Mucosa of rectum (tissue), 2 donors: ENCODE measurements around the gene OLIG3.

ENCODE experiments used
- H3K27ac ChIP-seq, 2 donors: one replicate each; pipeline ENCODE4 v1.7.0; 2013; ENCODE audit warnings: inconsistent platforms in 2 of 2, low read depth in 2 of 2, low read length in 2 of 2
- H3K27me3 ChIP-seq, 2 donors: one replicate each; pipeline ENCODE4 v1.7.0; 2013; ENCODE audit warnings: low read length in 2 of 2; ENCODE audit not compliant: control insufficient read depth in 2 of 2, insufficient read depth in 2 of 2
- H3K36me3 ChIP-seq, 2 donors: one replicate each; pipeline ENCODE4 v1.7.0; 2013; ENCODE audit warnings: low read length in 2 of 2; ENCODE audit not compliant: control insufficient read depth in 2 of 2, insufficient read depth in 2 of 2
- H3K4me1 ChIP-seq, 2 donors: one replicate each; pipeline ENCODE4 v1.7.0; 2013; ENCODE audit warnings: low read length in 2 of 2, mild to moderate bottlenecking in 1 of 2; ENCODE audit not compliant: control insufficient read depth in 2 of 2, insufficient read depth in 2 of 2
- H3K4me3 ChIP-seq, 2 donors: one replicate each; pipeline ENCODE4 v1.7.0; 2013; ENCODE audit warnings: low read length in 2 of 2
- H3K9ac ChIP-seq, 2 donors: one replicate each; pipeline ENCODE4 v1.7.0; 2013; ENCODE audit warnings: low read length in 2 of 2, low read depth in 1 of 2, mild to moderate bottlenecking in 1 of 2
- H3K9me3 ChIP-seq, 2 donors: one replicate each; pipeline ENCODE4 v1.7.0; 2013; ENCODE audit warnings: low read length in 2 of 2; ENCODE audit not compliant: control insufficient read depth in 2 of 2
- donor health status: healthy.
- donor health status: Normal muscosa, but diverticular disease.

OLIG3 gene

DNA sequence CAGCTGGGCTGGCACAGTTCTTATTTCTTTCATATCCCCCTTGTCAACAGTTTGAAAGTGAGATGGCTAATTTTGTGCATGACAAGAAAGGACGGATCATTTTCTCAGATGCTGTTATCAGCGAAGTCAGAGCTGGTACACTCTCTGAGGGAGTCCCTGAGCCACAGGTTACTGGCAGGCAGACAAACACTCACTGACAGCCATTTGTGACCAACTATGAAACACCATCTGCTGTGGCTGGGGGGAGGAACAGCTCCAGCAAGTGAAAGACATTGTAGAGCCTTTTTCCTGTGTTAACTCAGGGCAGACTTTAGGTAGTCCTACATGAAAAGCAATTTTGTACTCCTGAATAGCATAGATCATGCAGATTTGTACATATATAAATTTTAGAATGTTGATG, 22.2 kb downstream of the OLIG3 start:
- no peaks in the 10 kb centered on the region for H3K9me3 ChIP-seq
- H3K9ac ChIP-seq, result no peak overlapping the region
- H3K4me3 ChIP-seq, result no peak overlapping the region
- H3K27ac ChIP-seq, result no peak overlapping the region
- H3K36me3 ChIP-seq, result no peaks in the 10 kb centered on the region
- no peaks in the 10 kb centered on the region for H3K4me1 ChIP-seq
- peaks cover 4 to 5% of the 10 kb centered on the region in 2 donors for H3K27me3 ChIP-seq

DNA sequence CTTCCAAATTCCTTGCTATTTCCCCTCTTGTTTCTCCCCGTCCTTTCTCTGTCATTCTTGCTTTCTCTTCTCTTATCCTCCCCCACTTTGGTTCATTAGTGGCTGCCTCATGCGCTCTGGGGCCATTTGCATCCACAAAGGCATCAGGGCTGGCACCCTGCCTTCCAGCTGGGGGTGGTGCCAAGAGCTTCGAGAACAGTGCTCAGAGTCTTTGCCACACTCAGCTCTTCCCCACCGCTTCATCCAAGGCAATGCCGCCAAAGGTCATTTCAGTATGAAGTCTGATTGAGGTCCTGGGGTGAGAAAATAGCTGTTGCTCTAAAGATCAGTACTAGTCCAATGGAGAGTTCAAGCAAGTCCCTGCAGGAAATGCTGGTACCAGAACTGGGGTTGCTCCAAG, 22.7 kb downstream of the OLIG3 start:
- Histone ChIP-seq H3K4me3 (no peak overlapping the region), H3K4me1 (no peaks in the 10 kb centered on the region), H3K9ac (no peak overlapping the region), H3K36me3 (no peaks in the 10 kb centered on the region), H3K27ac (no peak overlapping the region), H3K9me3 (no peaks in the 10 kb centered on the region), H3K27me3 (peaks cover 4 to 6% of the 10 kb centered on the region in 2 donors)

DNA sequence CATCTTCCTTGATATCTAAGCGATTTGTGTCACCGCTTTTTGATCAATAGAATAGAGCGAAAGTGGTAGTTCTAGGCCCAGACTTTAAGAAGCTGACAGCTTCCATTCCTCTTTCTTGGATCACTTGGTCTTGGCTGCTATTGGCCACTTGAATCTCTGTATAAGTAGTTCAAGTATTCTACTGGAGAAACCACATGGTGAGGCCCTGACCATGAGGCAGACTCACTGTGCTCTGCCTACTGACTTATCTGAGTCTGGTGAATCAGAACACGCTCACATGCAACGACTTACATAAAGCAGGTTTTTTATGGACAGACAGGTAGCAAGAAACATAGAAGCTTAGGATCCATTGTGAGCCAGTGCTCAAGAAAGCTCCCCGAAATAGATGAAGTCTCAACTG, 27.0 kb downstream of the OLIG3 start:
- Histone ChIP-seq H3K4me3 (no peak overlapping the region), H3K4me1 (no peaks in the 10 kb centered on the region), H3K36me3 (no peaks in the 10 kb centered on the region), H3K9ac (no peak overlapping the region), H3K9me3 (no peaks in the 10 kb centered on the region), H3K27ac (no peak overlapping the region), H3K27me3 (peaks cover 2 to 8% of the 10 kb centered on the region in 2 donors)

DNA sequence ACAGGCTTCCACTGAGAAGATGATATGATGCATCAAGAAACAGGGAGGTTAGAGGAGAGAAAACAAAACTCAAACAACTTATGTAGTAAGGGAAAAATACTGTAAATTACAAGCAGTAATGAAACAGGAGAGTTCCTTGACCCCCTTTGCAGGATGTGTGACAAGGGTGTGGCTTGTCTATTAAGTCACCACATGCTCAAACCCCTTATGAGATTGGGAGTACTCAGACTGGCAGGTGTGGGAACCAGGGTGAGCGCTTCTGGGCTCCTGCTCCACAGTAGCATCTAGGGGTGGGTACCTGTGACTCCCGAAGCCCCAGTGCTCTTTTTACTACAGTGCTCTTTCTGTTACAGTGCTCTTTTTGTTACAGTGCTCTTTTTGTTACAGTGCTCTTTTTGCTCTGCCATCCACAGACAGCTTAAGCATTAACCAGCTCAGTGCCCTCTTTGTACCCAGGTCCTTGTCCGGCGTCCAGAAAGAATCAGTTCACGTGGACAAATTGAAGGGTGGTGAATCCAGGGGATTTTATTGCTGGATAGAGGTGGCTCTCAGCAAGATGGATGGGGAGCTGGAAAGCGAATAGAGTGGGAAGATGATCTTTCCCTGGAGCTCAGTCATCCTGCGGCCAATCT, 28.7 kb downstream of the OLIG3 start:
- no peak overlapping the region for H3K9ac ChIP-seq
- peaks cover 2 to 4% of the 10 kb centered on the region in 2 donors for H3K27me3 ChIP-seq
- H3K27ac ChIP-seq, result no peak overlapping the region
- no peaks in the 10 kb centered on the region for H3K9me3 ChIP-seq
- no peak overlapping the region for H3K4me3 ChIP-seq
- H3K4me1 ChIP-seq, result no peaks in the 10 kb centered on the region
- no peaks in the 10 kb centered on the region for H3K36me3 ChIP-seq

DNA sequence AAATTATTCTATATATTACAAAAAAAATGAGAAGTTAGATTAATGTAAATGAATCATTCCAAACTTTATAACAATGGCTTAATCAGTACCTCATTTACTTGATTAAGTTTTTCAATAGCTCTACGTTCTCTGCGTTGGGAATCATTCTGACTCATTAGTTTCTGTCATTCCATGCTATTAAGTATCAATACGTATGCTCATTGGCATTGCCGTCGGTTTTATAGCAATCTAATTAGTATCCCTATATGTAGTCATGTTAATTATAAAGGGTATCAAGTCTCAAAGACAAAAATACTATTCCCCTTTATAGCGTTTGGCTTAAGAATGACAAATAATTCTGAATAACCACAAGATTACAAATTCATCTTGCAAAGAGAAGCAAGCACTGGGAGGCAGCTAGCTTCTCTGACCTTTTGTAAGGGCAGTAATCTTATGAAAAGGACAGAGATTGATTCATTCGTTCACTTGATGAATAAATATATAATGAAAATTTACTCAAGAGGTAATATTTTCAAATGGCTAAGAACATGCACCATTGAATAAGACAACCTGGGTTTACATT, 41.8 kb downstream of the OLIG3 start:
- H3K4me1 ChIP-seq, result no peaks in the 10 kb centered on the region
- H3K4me3 ChIP-seq, result no peak overlapping the region
- H3K9me3 ChIP-seq, result no peaks in the 10 kb centered on the region
- H3K9ac ChIP-seq, result no peak overlapping the region
- no peak overlapping the region for H3K27ac ChIP-seq
- no peaks in the 10 kb centered on the region for H3K27me3 ChIP-seq
- no peaks in the 10 kb centered on the region for H3K36me3 ChIP-seq

DNA sequence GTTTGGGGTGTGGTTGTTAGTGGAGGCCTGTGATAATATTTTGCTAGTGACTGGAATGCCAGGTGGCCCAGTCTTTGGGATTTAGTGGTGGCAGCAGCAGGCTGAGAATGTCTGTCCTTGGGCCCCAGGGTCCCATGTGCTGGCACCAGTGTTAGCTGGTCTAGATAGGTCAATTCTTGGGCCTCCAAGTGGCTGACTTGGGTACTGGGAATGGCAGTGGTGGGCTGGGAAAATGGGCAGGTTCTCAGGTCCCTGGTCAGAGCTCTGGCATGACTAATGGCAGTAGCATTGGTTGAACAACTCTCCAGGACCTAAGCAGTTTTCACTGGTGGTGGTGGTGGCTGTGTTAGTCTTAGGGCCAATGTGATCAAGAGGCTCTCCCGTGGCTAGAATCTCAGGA, 50.3 kb downstream of the OLIG3 start:
- Histone ChIP-seq H3K27ac (no peak overlapping the region), H3K27me3 (no peaks in the 10 kb centered on the region), H3K4me1 (no peaks in the 10 kb centered on the region), H3K9ac (no peak overlapping the region), H3K4me3 (no peak overlapping the region), H3K36me3 (no peaks in the 10 kb centered on the region), H3K9me3 (no peaks in the 10 kb centered on the region)
